Articular chondrocyte of knee joint (primary cell): ENCODE measurements around the gene MMP24OS. TPM values are rescaled to one million over a fixed set of nuclear protein-coding genes. Genes with fewer than 3 reads are reported as not detected.

Experiments
- total RNA-seq: library from RNA; depleted of rRNA; stranded (reverse); fragments of >200 nt; gene quantifications from 2 replicates; pipeline ENCODE4 v1.2.3, GENCODE V29; 2012

MMP24OS gene
- 27.3 and 31.3 TPM in 2 replicates for total RNA-seq

GRCh38 chr20:35277531-35278395, at the start of gene MMP24OS:
MMP24OS (minus strand) TSS chr20:35278122; CDS start chr20:35277929, 193 bp downstream.

GRCh38 chr20:35291654-35292503, 14.0 kb upstream of the MMP24OS start, which contains the start of gene FAM83C:
FAM83C (minus strand) TSS chr20:35292425; CDS start chr20:35292304, 121 bp downstream.

DNA sequence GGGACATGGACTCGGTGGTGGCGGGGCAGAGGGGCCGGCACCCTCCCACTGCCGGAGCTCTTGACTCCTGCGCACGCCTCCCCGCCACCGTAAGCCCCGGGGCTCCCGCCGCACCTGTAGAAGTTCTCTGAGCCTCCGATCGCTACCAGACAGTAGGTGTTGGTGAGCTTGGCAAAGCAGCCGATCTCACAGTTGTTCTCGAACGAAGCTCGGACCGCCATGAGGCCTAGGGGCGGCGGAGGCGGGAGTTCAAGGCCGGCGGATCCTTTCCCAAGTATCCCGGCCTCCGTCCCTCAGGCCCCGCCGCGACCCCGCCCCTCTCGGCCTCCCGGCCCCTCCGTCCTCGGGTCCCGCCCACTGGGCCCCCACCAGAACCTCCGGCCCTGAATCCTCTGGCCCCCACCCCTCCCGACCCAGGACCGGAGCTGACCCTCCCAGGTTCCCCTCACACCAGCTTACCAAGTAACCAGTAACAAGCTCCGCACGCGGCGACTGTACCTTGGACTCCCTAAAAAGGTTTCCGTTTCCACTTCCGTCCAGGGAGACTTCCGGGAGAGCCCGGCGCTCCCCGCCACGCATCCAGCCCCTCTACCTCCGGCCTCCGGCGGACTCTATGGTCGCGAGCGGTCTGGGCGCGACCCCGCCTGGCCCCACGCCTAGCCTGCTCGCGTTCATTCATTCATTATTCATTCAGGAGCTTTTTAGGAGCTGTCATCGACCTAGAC, 6.5 kb upstream of the MMP24OS start, which contains the start of gene EIF6:
TSS of gene EIF6 (minus strand) at position 506 of the 725 bp plus-strand sequence. CDS start at position 221, 285 bp downstream.

Other genes with a start within 250 kb of the MMP24OS start
- 86.2 and 88.6 TPM in 2 replicates for gene TRPC4AP, start 185.3 kb downstream of the MMP24OS start, total RNA-seq
- gene EDEM2, start 130.8 kb downstream of the MMP24OS start, total RNA-seq: 33.1 and 33.4 TPM in 2 replicates
- gene PROCR, start 106.0 kb downstream of the MMP24OS start, total RNA-seq: 44.2 and 60.6 TPM in 2 replicates
- gene MMP24, start 51.4 kb downstream of the MMP24OS start, total RNA-seq: 1.4 TPM in 2 replicates
- gene EIF6, start 6.7 kb upstream of the MMP24OS start, total RNA-seq: 73.0 and 92.3 TPM in 2 replicates
- under 0.01 and 0.11 TPM in 2 replicates for gene FAM83C, start 14.3 kb upstream of the MMP24OS start, total RNA-seq
- 28.7 and 29.2 TPM in 2 replicates for gene UQCC1, start 133.9 kb upstream of the MMP24OS start, total RNA-seq
- gene GDF5, start 160.1 kb upstream of the MMP24OS start, total RNA-seq: 94.0 and 105 TPM in 2 replicates
- 24.0 and 26.2 TPM in 2 replicates for gene CEP250, start 177.5 kb upstream of the MMP24OS start, total RNA-seq